Thyroid gland (tissue), 4 donors: ENCODE data around the gene DHCR24.

ENCODE experiments used
- POLR2A ChIP-seq, 2 donors: fragments of 450-650 bp; IDR thresholded peaks; one replicate each; pipeline ENCODE4 v1.6.1; 2017; ENCODE audit warnings: antibody characterized with exemption in 2 of 2, mild to moderate bottlenecking in 2 of 2, moderate library complexity in 1 of 2
- TF ChIP-seq, protein P1 (sequence below), 6 experiments: fragments of 200-600 bp in 3 of 6; fragments of 450-650 bp in 3 of 6; sonication (generic) in 3 of 6; IDR thresholded peaks; one replicate each; pipeline ENCODE4 v1.5.1; 2016 to 2019; ENCODE audit warnings: antibody characterized with exemption in 6 of 6, mild to moderate bottlenecking in 2 of 6, inconsistent platforms in 1 of 6, moderate library complexity in 1 of 6

DNA sequence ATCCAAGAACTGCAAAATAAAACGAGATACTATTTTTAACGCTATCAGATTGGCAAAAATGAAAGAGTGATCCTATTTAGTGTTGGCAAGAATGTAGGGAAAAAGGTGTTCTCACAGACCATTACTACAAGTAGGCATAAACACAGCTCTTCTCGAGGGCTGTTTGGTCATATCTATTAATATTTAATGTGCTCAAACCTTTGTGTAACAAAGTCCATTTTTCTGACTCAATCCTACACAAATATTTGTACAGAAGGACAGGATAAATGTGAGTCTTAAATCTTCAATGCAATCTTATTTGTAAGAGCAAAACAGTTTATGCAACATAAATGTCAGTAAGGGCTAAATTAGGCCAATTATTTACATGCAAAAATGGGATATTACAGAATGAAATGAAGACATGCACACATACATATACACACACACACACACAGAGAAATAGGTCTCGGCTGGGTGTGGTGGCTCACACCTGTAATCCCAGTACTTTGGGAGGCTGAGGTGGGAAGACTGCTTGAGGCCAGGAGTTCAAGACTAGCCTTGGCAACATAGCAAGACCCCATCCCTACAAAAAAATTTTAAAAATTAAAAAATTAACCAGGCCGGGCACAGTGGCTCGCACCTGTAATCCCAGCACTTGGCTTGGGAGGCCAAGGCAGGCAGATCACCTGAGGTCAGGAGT lies 17.7 kb downstream of the DHCR24 start:
- TF ChIP-seq, protein P1, sequence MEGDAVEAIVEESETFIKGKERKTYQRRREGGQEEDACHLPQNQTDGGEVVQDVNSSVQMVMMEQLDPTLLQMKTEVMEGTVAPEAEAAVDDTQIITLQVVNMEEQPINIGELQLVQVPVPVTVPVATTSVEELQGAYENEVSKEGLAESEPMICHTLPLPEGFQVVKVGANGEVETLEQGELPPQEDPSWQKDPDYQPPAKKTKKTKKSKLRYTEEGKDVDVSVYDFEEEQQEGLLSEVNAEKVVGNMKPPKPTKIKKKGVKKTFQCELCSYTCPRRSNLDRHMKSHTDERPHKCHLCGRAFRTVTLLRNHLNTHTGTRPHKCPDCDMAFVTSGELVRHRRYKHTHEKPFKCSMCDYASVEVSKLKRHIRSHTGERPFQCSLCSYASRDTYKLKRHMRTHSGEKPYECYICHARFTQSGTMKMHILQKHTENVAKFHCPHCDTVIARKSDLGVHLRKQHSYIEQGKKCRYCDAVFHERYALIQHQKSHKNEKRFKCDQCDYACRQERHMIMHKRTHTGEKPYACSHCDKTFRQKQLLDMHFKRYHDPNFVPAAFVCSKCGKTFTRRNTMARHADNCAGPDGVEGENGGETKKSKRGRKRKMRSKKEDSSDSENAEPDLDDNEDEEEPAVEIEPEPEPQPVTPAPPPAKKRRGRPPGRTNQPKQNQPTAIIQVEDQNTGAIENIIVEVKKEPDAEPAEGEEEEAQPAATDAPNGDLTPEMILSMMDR (IDR thresholded peaks at IDR 0.05) = no peak
- no peak for TF ChIP-seq POLR2A (IDR thresholded peaks at IDR 0.05)
